Type B pancreatic cell (in vitro differentiated cells): ENCODE results near the gene TMEM41B. TPM values are rescaled to one million over a fixed set of nuclear protein-coding genes. Genes with fewer than 3 reads are reported as not detected.
A peak's percentile ranks its signal among the peaks of the same experiment; 100 is the strongest.
"Not testable (repeated sequence)": the region's sequence is repeated elsewhere in the genome, so short reads cannot be mapped to it uniquely, and the experiment has no call there.

Experiments used
- DNase-seq: peaks from one replicate; pipeline ENCODE4 v3.0.0; 2021; ENCODE audit warnings: mixed read lengths; ENCODE audit not compliant: unreplicated experiment; ENCODE audit errors: extremely low spot score
- H3K27ac Mint-ChIP-seq: 2 replicates; pipeline ENCODE4 v1.8.0; 2021; ENCODE audit warnings: mild to moderate bottlenecking, mixed read lengths
- H3K27me3 Mint-ChIP-seq: 2 replicates; pipeline ENCODE4 v1.8.0; 2021; ENCODE audit warnings: mixed read lengths
- H3K36me3 Mint-ChIP-seq: 2 replicates; pipeline ENCODE4 v1.8.0; 2021; ENCODE audit warnings: mixed read lengths
- H3K4me1 Mint-ChIP-seq: one replicate; pipeline ENCODE4 v1.8.0; 2021; ENCODE audit warnings: mixed read lengths; ENCODE audit not compliant: unreplicated experiment
- H3K4me3 Mint-ChIP-seq: 2 replicates; pipeline ENCODE4 v1.8.0; 2021; ENCODE audit warnings: mild to moderate bottlenecking, mixed read lengths
- H3K9me3 Mint-ChIP-seq: 2 replicates; pipeline ENCODE4 v1.8.0; 2021; ENCODE audit warnings: mixed read lengths
- CTCF ChIP-seq: fragments of 200-600 bp; sonication (generic); conservative IDR thresholded peaks from 2 replicates; pipeline ENCODE4 v1.5.0; 2021; ENCODE audit warnings: antibody characterized with exemption, mild to moderate bottlenecking
- total RNA-seq: library from RNA; stranded (reverse); gene quantifications from 2 replicates; pipeline ENCODE4 v1.2.1, GENCODE V29; 2021; ENCODE audit warnings: low replicate concordance

TMEM41B gene
- total RNA-seq, 1 donor from 2014 or later, result 46.5 TPM

- peaks cover 5% of the 10 kb centered on the region for H3K36me3 Mint-ChIP-seq
- H3K4me1 Mint-ChIP-seq, result peaks cover 43% of the 10 kb centered on the region
- DNase-seq, result peak; percentile 82
- TF ChIP-seq CTCF, result no peak
- peak within 1 kb of the TSS; percentile 91 for H3K4me3 Mint-ChIP-seq
- peaks cover 3% of the 10 kb centered on the region for H3K9me3 Mint-ChIP-seq
- peak within 1 kb of the TSS; percentile 92 for H3K27ac Mint-ChIP-seq
- no peaks in the 10 kb centered on the region for H3K27me3 Mint-ChIP-seq
Observed at GRCh38 chr11:9265211-9266131, 48.9 kb downstream of the TMEM41B start, which contains the start of gene DENND5A. Gene DENND5A (minus strand): TSS chr11:9265350. CDS start chr11:9265069, 281 bp downstream.

GRCh38 chr11:9264316-9265210 is 49.8 kb downstream of the TMEM41B start:
- DNase-seq, result peak; percentile 69
- H3K36me3 Mint-ChIP-seq, result peaks cover 5% of the 10 kb centered on the region
- H3K4me3 Mint-ChIP-seq, result peak overlapping the region; percentile 90
- no peaks in the 10 kb centered on the region for H3K27me3 Mint-ChIP-seq
- peaks cover 42% of the 10 kb centered on the region for H3K4me1 Mint-ChIP-seq
- H3K9me3 Mint-ChIP-seq, result no peaks in the 10 kb centered on the region
- TF ChIP-seq CTCF, result no peak
- H3K27ac Mint-ChIP-seq, result peak overlapping the region; percentile 85

GRCh38 chr11:9263840-9264315 is 50.5 kb downstream of the TMEM41B start:
- no peak for TF ChIP-seq CTCF
- DNase-seq, result no peak
- no peaks in the 10 kb centered on the region for H3K9me3 Mint-ChIP-seq
- peaks cover 5% of the 10 kb centered on the region for H3K36me3 Mint-ChIP-seq
- H3K27me3 Mint-ChIP-seq, result no peaks in the 10 kb centered on the region
- peak overlapping the region; percentile 90 for H3K4me3 Mint-ChIP-seq
- H3K27ac Mint-ChIP-seq, result peak overlapping the region; percentile 85
- peaks cover 40% of the 10 kb centered on the region for H3K4me1 Mint-ChIP-seq

GRCh38 chr11:9260838-9261146 is 53.6 kb downstream of the TMEM41B start:
- not testable (repeated sequence) for H3K9me3 Mint-ChIP-seq, DNase-seq, H3K27me3 Mint-ChIP-seq
- Mint-ChIP-seq H3K36me3 (peaks cover 16% of the 10 kb centered on the region), H3K4me1 (peaks cover 33% of the 10 kb centered on the region), H3K4me3 (peak overlapping the region; percentile 31), H3K27ac (peak overlapping the region; percentile 11)

- no peak for DNase-seq
- peaks cover 17% of the 10 kb centered on the region for H3K36me3 Mint-ChIP-seq
- H3K27me3 Mint-ChIP-seq, result no peaks in the 10 kb centered on the region
- H3K4me1 Mint-ChIP-seq, result peaks cover 32% of the 10 kb centered on the region
- peak overlapping the region; percentile 15 for H3K27ac Mint-ChIP-seq
- no peak overlapping the region for H3K4me3 Mint-ChIP-seq
- peak; percentile 55 for TF ChIP-seq CTCF
- no peaks in the 10 kb centered on the region for H3K9me3 Mint-ChIP-seq
Observed at GRCh38 chr11:9259981-9260837, 54.2 kb downstream of the TMEM41B start.

GRCh38 chr11:9258279-9258678 is 56.1 kb downstream of the TMEM41B start:
- H3K36me3 Mint-ChIP-seq, result peaks cover 19% of the 10 kb centered on the region
- H3K4me1 Mint-ChIP-seq, result peaks cover 23% of the 10 kb centered on the region
- H3K27ac Mint-ChIP-seq, H3K9me3 Mint-ChIP-seq, DNase-seq, H3K27me3 Mint-ChIP-seq, H3K4me3 Mint-ChIP-seq: not testable (repeated sequence)
